ENCODE measurements around the gene NETO2. TPM values are rescaled to one million over a fixed set of nuclear protein-coding genes. Genes with fewer than 3 reads are reported as not detected.
A peak's percentile ranks its signal among the peaks of the same experiment; 100 is the strongest.

NETO2 gene
- total and polyA plus RNA-seq, 2 of the 13 experiments (the other 11 are each of a cell fraction or from before 2014, with no cell fraction given), result 8.2 to 13.5 TPM

- TF ChIP-seq, protein P1, sequence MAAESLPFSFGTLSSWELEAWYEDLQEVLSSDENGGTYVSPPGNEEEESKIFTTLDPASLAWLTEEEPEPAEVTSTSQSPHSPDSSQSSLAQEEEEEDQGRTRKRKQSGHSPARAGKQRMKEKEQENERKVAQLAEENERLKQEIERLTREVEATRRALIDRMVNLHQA (CRISPR knock-in tag; IDR thresholded peaks at IDR 0.05), result no peak
- TF ChIP-seq KLF16 (CRISPR knock-in tag; IDR thresholded peaks at IDR 0.05) (no peak), YY1 (IDR thresholded peaks at IDR 0.05; ENCODE audit: insufficient read depth, insufficient replicate concordance, low read depth, low read length) (peak; percentile 81), ZNF629 (CRISPR knock-in tag; conservative IDR thresholded peaks at IDR 0.05) (no peak), ZNF773 (CRISPR knock-in tag; IDR thresholded peaks at IDR 0.05; ENCODE audit: borderline replicate concordance) (no peak), ATF7-NPFF (CRISPR knock-in tag; IDR thresholded peaks at IDR 0.05; ENCODE audit: low read depth) (peak; percentile 57), PHF21A (CRISPR knock-in tag; IDR thresholded peaks at IDR 0.05) (peak; percentile 41), SMARCC2 (IDR thresholded peaks at IDR 0.05) (no peak), ARID5B (CRISPR knock-in tag; IDR thresholded peaks at IDR 0.05) (0 out of 2 replicates have a peak, but pooled peaks have one; percentile 4), ATF1 (CRISPR knock-in tag; IDR thresholded peaks at IDR 0.05) (no peak), KAT7 (CRISPR knock-in tag; IDR thresholded peaks at IDR 0.05; ENCODE audit: borderline replicate concordance) (no peak), RBM39 (IDR thresholded peaks at IDR 0.05; ENCODE audit: low read depth, low read length, poor library complexity, severe bottlenecking) (peak; percentile 51), PAF1 (CRISPR knock-in tag; IDR thresholded peaks at IDR 0.05) (no peak), TCF7 (IDR thresholded peaks at IDR 0.05; ENCODE audit: low read depth) (no peak), ZNF180 (CRISPR knock-in tag; IDR thresholded peaks at IDR 0.05; ENCODE audit: borderline replicate concordance, low read depth) (no peak), ISL2 (CRISPR knock-in tag; IDR thresholded peaks at IDR 0.05) (peak; percentile 16; the same call in 1 of the 2 replicates), CHD2 (IDR thresholded peaks at IDR 0.05; ENCODE audit: low read depth, low read length) (no peak), SMAD3 (CRISPR knock-in tag; IDR thresholded peaks at IDR 0.05) (no peak), HCFC1 (IDR thresholded peaks at IDR 0.05; ENCODE audit: low read depth, low read length) (no peak), BRCA1 (CRISPR knock-in tag; IDR thresholded peaks at IDR 0.05) (no peak)
- TF ChIP-seq, protein P2, sequence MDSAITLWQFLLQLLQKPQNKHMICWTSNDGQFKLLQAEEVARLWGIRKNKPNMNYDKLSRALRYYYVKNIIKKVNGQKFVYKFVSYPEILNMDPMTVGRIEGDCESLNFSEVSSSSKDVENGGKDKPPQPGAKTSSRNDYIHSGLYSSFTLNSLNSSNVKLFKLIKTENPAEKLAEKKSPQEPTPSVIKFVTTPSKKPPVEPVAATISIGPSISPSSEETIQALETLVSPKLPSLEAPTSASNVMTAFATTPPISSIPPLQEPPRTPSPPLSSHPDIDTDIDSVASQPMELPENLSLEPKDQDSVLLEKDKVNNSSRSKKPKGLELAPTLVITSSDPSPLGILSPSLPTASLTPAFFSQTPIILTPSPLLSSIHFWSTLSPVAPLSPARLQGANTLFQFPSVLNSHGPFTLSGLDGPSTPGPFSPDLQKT (CRISPR knock-in tag; IDR thresholded peaks at IDR 0.05; ENCODE audit: borderline replicate concordance), result no peak
- TF ChIP-seq, protein P3, sequence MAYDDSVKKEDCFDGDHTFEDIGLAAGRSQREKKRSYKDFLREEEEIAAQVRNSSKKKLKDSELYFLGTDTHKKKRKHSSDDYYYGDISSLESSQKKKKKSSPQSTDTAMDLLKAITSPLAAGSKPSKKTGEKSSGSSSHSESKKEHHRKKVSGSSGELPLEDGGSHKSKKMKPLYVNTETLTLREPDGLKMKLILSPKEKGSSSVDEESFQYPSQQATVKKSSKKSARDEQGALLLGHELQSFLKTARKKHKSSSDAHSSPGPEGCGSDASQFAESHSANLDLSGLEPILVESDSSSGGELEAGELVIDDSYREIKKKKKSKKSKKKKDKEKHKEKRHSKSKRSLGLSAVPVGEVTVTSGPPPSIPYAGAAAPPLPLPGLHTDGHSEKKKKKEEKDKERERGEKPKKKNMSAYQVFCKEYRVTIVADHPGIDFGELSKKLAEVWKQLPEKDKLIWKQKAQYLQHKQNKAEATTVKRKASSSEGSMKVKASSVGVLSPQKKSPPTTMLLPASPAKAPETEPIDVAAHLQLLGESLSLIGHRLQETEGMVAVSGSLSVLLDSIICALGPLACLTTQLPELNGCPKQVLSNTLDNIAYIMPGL (CRISPR knock-in tag; IDR thresholded peaks at IDR 0.05; ENCODE audit: borderline replicate concordance in 1 of 2, low read depth in 1 of 2), result peak; percentile 87 to 89
- TF ChIP-seq, protein P4, sequence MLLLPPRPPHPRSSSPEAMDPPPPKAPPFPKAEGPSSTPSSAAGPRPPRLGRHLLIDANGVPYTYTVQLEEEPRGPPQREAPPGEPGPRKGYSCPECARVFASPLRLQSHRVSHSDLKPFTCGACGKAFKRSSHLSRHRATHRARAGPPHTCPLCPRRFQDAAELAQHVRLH (CRISPR knock-in tag; IDR thresholded peaks at IDR 0.05; ENCODE audit: borderline replicate concordance, low read depth), result no peak
These were observed 696 bp downstream of the NETO2 start (continued) for GRCh38 chr16:47142821-47143676.

Measured in HepG2 (cell line).